IMR-90 (cell line): Measurements from ENCODE around the gene KCNQ5.
A peak's percentile ranks its signal among the peaks of the same experiment; 100 is the strongest.

Experiments
- BHLHE40 ChIP-seq: fragments of 150-350 bp; IDR thresholded peaks from 2 replicates; pipeline ENCODE4 v1.6.1; 2016; ENCODE audit warnings: mild to moderate bottlenecking, low read depth, low read length
- CEBPB ChIP-seq: IDR thresholded peaks from 2 replicates; pipeline ENCODE4 v1.6.1; 2012; ENCODE audit warnings: low read depth, low read length, improper control_type of control experiment
- CHD1 ChIP-seq: IDR thresholded peaks from 2 replicates; pipeline ENCODE4 v1.6.1; 2012; ENCODE audit warnings: low read depth, low read length, improper control_type of control experiment
- CTCF ChIP-seq: conservative IDR thresholded peaks from 2 replicates; pipeline ENCODE4 v1.5.1; 2012; ENCODE audit warnings: mild to moderate bottlenecking, low read depth, low read length, improper control_type of control experiment
- ELK1 ChIP-seq: fragments of 150-350 bp; IDR thresholded peaks from 2 replicates; pipeline ENCODE4 v1.6.1; 2016; ENCODE audit warnings: low read depth, mild to moderate bottlenecking, low read length, moderate library complexity, borderline replicate concordance
- FOS ChIP-seq: fragments of 150-350 bp; IDR thresholded peaks from 2 replicates; pipeline ENCODE4 v1.6.1; 2016; ENCODE audit warnings: low read depth, low read length
- MAFK ChIP-seq: IDR thresholded peaks from 2 replicates; pipeline ENCODE4 v1.6.1; 2012; ENCODE audit warnings: low read depth, low read length, improper control_type of control experiment
- MAZ ChIP-seq: IDR thresholded peaks from 2 replicates; pipeline ENCODE4 v1.6.1; 2012; ENCODE audit warnings: low read depth, mild to moderate bottlenecking, low read length, improper control_type of control experiment, moderate library complexity, borderline replicate concordance
- MXI1 ChIP-seq: IDR thresholded peaks from 2 replicates; pipeline ENCODE4 v1.6.1; 2012; ENCODE audit warnings: low read depth, mild to moderate bottlenecking, low read length, moderate library complexity, borderline replicate concordance
- POLR2A ChIP-seq: IDR thresholded peaks from 2 replicates; pipeline ENCODE4 v1.6.1; 2012; ENCODE audit warnings: mild to moderate bottlenecking, low read depth, low read length
- RAD21 ChIP-seq: IDR thresholded peaks from 2 replicates; pipeline ENCODE4 v1.6.1; 2012; ENCODE audit warnings: low read length, improper control_type of control experiment
- RFX5 ChIP-seq: IDR thresholded peaks from 2 replicates; pipeline ENCODE4 v1.8.0; 2012; ENCODE audit warnings: low read depth, mild to moderate bottlenecking, low read length, moderate library complexity
- SMC3 ChIP-seq: fragments of 150-350 bp; IDR thresholded peaks from 2 replicates; pipeline ENCODE4 v1.6.1; 2016; ENCODE audit warnings: low read depth, mild to moderate bottlenecking, antibody characterized with exemption, low read length, moderate library complexity
- TF ChIP-seq, protein P1 (sequence below): fragments of 150-350 bp; IDR thresholded peaks from 2 replicates; pipeline ENCODE4 v1.6.1; 2017; ENCODE audit warnings: mild to moderate bottlenecking, antibody characterized with exemption, low read length, low read depth

- TF ChIP-seq CTCF = 0 out of 2 replicates have a peak, but pooled peaks have one; percentile 19
- no peak for TF ChIP-seq POLR2A
- TF ChIP-seq BHLHE40 = no peak
- TF ChIP-seq, protein P1, sequence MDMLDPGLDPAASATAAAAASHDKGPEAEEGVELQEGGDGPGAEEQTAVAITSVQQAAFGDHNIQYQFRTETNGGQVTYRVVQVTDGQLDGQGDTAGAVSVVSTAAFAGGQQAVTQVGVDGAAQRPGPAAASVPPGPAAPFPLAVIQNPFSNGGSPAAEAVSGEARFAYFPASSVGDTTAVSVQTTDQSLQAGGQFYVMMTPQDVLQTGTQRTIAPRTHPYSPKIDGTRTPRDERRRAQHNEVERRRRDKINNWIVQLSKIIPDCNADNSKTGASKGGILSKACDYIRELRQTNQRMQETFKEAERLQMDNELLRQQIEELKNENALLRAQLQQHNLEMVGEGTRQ = no peak
- TF ChIP-seq ELK1 = no peak
- TF ChIP-seq CEBPB = no peak
- 0 out of 2 replicates have a peak, but pooled peaks have one; percentile 19 for TF ChIP-seq RAD21
- no peak for TF ChIP-seq FOS
- TF ChIP-seq SMC3 = no peak
- TF ChIP-seq MAFK = no peak
- no peak for TF ChIP-seq CHD1
- no peak for TF ChIP-seq RFX5
- TF ChIP-seq MAZ = no peak
- no peak for TF ChIP-seq MXI1
Measured at GRCh38 chr6:72639920-72640614, 18.2 kb downstream of the KCNQ5 start.
